WTC11 (cell line): ENCODE measurements around the gene ARID3C.

Experiments
- E2F5 ChIP-seq: sonication (generic); formaldehyde crosslinking; IDR thresholded peaks from 2 replicates; pipeline ENCODE4 v1.8.1; 2022; ENCODE audit warnings: mild to moderate bottlenecking, moderate library complexity, missing genetic modification reagents
- FOXK1 ChIP-seq: sonication (generic); formaldehyde crosslinking; IDR thresholded peaks from 2 replicates; pipeline ENCODE4 v1.8.0; 2022; ENCODE audit warnings: mild to moderate bottlenecking, moderate library complexity, missing genetic modification reagents
- JAZF1 ChIP-seq: fragments of 250-450 bp; sonication (Bioruptor Pico); IDR thresholded peaks from 2 replicates; pipeline ENCODE4 v1.9.0; 2021; ENCODE audit warnings: moderate library complexity, mild to moderate bottlenecking, inconsistent platforms
- JUN ChIP-seq: sonication (generic); formaldehyde crosslinking; IDR thresholded peaks from 2 replicates; pipeline ENCODE4 v1.8.0; 2023; ENCODE audit warnings: mild to moderate bottlenecking, missing genetic modification reagents
- MAX ChIP-seq: sonication (generic); formaldehyde crosslinking; IDR thresholded peaks from 2 replicates; pipeline ENCODE4 v1.8.0; 2022; ENCODE audit warnings: mild to moderate bottlenecking, missing genetic modification reagents
- MLX ChIP-seq: sonication (generic); formaldehyde crosslinking; IDR thresholded peaks from 2 replicates; pipeline ENCODE4 v1.8.1; 2023; ENCODE audit warnings: mild to moderate bottlenecking, missing genetic modification reagents, moderate library complexity
- NR1H2 ChIP-seq: sonication (generic); formaldehyde crosslinking; IDR thresholded peaks from 2 replicates; pipeline ENCODE4 v1.9.0; 2021; ENCODE audit warnings: mild to moderate bottlenecking, moderate library complexity, missing genetic modification reagents
- NR3C1 ChIP-seq: sonication (generic); formaldehyde crosslinking; conservative IDR thresholded peaks from 2 replicates; pipeline ENCODE4 v1.8.1; 2023; ENCODE audit warnings: low read depth, mild to moderate bottlenecking, missing genetic modification reagents
- PRRX2 ChIP-seq: fragments of 250-450 bp; sonication (Bioruptor Pico); IDR thresholded peaks from 2 replicates; pipeline ENCODE4 v1.8.0; 2021; ENCODE audit warnings: mild to moderate bottlenecking
- SMAD3 ChIP-seq: sonication (generic); formaldehyde crosslinking; IDR thresholded peaks from 2 replicates; pipeline ENCODE4 v1.8.0; 2022; ENCODE audit warnings: missing genetic modification reagents, mild to moderate bottlenecking, borderline replicate concordance
- TP53 ChIP-seq: sonication (generic); formaldehyde crosslinking; IDR thresholded peaks from 2 replicates; pipeline ENCODE4 v1.8.1; 2023; ENCODE audit warnings: mild to moderate bottlenecking, missing genetic modification reagents
- USF2 ChIP-seq: sonication (generic); formaldehyde crosslinking; IDR thresholded peaks from 2 replicates; pipeline ENCODE4 v1.8.1; 2023; ENCODE audit warnings: mild to moderate bottlenecking, missing genetic modification reagents, moderate library complexity
- ZSCAN18 ChIP-seq: fragments of 250-450 bp; sonication (Bioruptor Pico); IDR thresholded peaks from 2 replicates; pipeline ENCODE4 v2.1.2; 2022; ENCODE audit warnings: mild to moderate bottlenecking, moderate library complexity
- TF ChIP-seq, protein P1 (sequence below): fragments of 200-600 bp; IDR thresholded peaks from 2 replicates; pipeline ENCODE4 v1.8.0; 2022; ENCODE audit warnings: antibody characterized with exemption

GRCh38 chr9:34634551-34635248 is 5.8 kb upstream of the ARID3C start:
- TF ChIP-seq MAX (CRISPR knock-in tag) (no peak), TP53 (CRISPR knock-in tag) (no peak), JAZF1 (no peak), USF2 (CRISPR knock-in tag) (no peak), ZSCAN18 (CRISPR knock-in tag) (no peak), FOXK1 (CRISPR knock-in tag) (no peak), NR1H2 (CRISPR knock-in tag) (no peak), PRRX2 (CRISPR knock-in tag) (no peak), NR3C1 (CRISPR knock-in tag) (no peak), E2F5 (CRISPR knock-in tag) (no peak), SMAD3 (no peak), JUN (CRISPR knock-in tag) (no peak), MLX (CRISPR knock-in tag) (no peak)
- TF ChIP-seq, protein P1, sequence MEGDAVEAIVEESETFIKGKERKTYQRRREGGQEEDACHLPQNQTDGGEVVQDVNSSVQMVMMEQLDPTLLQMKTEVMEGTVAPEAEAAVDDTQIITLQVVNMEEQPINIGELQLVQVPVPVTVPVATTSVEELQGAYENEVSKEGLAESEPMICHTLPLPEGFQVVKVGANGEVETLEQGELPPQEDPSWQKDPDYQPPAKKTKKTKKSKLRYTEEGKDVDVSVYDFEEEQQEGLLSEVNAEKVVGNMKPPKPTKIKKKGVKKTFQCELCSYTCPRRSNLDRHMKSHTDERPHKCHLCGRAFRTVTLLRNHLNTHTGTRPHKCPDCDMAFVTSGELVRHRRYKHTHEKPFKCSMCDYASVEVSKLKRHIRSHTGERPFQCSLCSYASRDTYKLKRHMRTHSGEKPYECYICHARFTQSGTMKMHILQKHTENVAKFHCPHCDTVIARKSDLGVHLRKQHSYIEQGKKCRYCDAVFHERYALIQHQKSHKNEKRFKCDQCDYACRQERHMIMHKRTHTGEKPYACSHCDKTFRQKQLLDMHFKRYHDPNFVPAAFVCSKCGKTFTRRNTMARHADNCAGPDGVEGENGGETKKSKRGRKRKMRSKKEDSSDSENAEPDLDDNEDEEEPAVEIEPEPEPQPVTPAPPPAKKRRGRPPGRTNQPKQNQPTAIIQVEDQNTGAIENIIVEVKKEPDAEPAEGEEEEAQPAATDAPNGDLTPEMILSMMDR, result no peak
